GM13977 (cell line): Measurements from ENCODE around the gene TAF4.
"Not testable (repeated sequence)": the region's sequence is repeated elsewhere in the genome, so short reads cannot be mapped to it uniquely, and the experiment has no call there.

Source experiments
- DNase-seq: peaks from one replicate; pipeline ENCODE4 v3.0.0; 2012; ENCODE audit warnings: low spot score
- in situ Hi-C: fragments of 300-500 bp; cut with MboI; formaldehyde crosslinking; loops from one replicate; pipeline ENCODE4 v1.12.0; 2022; ENCODE audit warnings: low sequenced_read_pairs, low pct_unique_long_range_greater_than_20kb, mixed read lengths, inconsistent platforms; ENCODE audit not compliant: unreplicated experiment
- TF ChIP-seq, protein P1 (sequence below): IDR thresholded peaks from 2 replicates; pipeline ENCODE4 v1.5.1; 2012; ENCODE audit warnings: mild to moderate bottlenecking, control low read depth; ENCODE audit not compliant: insufficient read depth; ENCODE audit errors: extremely low read depth, missing control alignments

TAF4 gene

DNA sequence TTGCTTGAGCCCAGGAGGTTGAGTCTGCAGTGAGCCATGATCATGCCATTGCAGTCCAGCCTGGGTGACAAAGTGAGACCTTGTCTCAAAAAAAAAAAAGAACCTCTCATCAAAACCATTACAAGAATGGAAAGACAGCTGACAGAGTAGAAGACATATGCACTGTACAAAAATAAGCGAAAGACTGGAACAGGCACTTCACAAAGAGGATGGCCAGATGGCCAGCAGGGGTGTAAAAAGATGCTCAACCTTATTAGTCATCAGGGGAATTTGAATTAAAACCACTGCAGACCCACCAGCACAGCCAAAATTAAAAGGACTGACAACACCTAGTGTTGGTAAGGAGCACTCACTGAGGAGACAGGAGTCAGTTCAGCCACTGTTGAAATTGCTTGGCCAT, 13.5 kb upstream of the TAF4 start:
- DNase-seq, result no peak
- in situ Hi-C loops, result no loop called here

DNA sequence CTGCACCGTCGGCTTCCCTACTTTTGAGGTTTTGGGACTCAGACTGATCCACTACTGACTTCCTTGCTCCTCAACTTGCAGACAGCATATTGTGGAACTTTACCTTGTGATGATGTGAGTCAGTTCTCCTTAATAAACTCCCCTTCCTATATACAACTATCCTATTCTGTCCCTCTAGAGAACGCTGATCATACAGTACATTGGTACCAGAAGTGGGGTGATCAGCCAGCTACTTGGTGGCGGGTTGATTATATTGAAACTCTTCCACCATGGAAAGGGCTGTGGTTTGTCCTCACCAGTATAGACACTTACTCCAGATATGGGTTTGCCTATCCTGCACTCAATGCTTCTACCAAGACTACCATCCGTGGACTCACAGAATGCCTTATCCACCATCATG, 7.6 kb upstream of the TAF4 start:
- TF ChIP-seq, protein P1, sequence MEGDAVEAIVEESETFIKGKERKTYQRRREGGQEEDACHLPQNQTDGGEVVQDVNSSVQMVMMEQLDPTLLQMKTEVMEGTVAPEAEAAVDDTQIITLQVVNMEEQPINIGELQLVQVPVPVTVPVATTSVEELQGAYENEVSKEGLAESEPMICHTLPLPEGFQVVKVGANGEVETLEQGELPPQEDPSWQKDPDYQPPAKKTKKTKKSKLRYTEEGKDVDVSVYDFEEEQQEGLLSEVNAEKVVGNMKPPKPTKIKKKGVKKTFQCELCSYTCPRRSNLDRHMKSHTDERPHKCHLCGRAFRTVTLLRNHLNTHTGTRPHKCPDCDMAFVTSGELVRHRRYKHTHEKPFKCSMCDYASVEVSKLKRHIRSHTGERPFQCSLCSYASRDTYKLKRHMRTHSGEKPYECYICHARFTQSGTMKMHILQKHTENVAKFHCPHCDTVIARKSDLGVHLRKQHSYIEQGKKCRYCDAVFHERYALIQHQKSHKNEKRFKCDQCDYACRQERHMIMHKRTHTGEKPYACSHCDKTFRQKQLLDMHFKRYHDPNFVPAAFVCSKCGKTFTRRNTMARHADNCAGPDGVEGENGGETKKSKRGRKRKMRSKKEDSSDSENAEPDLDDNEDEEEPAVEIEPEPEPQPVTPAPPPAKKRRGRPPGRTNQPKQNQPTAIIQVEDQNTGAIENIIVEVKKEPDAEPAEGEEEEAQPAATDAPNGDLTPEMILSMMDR, result no peak
- no peak for DNase-seq
- in situ Hi-C loops, result no loop called here

More for the DNA sequence above, 13.5 kb upstream of the TAF4 start:
- TF ChIP-seq, protein P1, result no peak

DNA sequence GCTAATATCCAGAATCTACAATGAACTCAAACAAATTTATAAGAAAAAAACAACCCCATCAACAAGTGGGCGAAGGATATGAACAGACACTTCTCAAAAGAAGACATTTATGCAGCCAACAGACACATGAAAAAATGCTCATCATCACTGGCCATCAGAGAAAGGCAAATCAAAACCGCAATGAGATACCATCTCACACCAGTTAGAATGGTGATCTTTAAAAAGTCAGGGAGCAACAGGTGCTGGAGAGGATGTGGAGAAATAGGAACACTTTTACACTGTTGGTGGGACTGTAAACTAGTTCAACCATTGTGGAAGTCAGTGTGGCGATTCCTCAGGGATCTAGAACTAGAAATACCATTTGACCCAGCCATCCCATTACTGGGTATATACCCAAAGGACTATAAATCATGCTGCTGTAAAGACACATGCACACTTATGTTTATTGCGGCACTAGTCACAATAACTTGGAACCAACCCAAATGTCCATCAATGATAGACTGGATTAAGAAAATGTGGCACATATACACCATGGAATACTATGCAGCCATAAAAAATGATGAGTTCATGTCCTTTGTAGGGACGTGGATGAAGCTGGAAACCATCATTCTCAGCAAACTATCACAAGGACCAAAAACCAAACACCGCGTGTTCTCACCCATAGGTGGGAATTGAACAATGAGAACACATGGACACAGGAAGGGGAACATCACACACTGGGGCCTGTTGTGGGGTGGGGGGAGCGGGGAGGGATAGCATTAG, 6.2 kb upstream of the TAF4 start:
- in situ Hi-C loops, DNase-seq: not testable (repeated sequence)

DNA sequence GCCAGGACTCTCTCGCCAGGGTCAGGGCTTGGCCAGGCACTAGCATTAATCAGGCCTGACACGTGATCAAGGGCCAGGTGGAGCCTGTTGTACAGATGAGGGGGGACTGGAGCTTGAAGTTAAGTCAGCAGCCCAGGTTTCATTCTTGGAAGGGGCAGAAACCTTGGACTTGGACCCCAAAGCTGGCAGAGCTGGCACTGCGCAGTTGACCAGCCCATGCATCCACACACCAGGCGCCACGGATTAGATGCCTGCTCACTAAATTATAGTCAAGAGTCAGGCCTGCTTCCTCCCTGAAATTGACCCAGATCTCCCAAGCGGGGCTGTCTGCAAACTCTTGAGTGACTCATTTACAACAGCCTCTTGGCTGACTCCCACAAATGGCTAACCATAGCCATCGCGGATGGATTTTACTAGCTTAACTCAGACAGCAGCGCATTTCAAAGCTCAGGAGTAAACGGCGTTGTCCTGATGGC, 4.1 kb upstream of the TAF4 start:
- DNase-seq, result no peak
- TF ChIP-seq, protein P1, result no peak
- in situ Hi-C loops, result no loop called here

DNA sequence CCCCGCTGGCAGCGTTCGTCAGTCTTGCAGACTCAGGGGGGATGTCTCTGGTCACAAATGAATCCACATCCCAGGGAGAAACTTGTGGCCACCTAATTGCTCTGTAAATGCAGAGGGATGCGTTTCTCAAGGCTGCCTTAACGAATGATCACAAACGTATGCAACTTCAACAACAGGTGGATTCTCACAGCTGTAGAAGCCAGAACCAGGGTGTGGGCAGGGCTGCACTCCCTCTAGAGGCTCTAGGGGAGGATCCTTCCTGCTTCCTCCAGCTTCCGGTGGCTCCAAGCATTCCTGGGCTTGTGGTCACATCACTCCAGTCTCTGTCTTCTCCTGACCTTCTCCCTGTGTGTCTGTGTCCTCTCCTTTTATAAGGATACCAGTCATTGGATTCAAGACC, 3.3 kb upstream of the TAF4 start:
- no peak for DNase-seq
- in situ Hi-C loops, result no loop called here
- TF ChIP-seq, protein P1, result no peak

DNA sequence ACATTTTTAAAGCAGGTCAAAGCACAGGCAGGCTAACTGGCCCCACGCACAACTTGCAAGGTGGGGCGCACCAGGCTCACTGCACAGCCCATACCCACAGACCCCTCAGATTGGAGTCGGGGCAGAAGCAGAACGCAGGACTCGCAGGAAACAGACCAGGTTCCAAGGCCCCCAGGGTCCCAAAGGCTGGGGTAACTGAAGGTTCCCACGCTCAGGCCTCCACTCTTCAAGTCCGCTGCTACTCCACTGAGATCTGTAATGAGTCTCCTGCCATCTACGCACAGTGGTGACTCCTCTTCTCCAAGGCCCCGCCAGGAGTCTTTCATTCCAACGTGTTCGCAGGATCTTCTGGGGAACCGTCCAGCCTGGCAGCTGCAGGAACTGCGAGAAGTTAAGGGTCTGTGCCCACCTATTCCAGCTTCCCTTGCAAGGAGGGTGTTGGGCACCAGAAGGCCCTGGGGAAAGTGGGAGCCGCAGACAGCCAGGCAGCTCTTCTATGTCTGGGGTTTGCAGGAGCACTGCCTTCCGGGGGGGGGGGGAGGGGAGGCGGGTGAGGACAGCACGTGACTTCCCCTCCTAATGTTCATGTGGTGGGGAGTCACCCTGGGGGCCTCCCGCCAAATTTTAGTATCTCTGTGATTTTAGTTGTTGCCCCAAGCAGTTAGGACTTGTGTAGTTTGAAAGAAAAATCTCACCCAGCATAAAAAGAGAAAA, 2.0 kb upstream of the TAF4 start:
- TF ChIP-seq, protein P1, result no peak
- in situ Hi-C loops, result no loop called here
- no peak for DNase-seq

DNA sequence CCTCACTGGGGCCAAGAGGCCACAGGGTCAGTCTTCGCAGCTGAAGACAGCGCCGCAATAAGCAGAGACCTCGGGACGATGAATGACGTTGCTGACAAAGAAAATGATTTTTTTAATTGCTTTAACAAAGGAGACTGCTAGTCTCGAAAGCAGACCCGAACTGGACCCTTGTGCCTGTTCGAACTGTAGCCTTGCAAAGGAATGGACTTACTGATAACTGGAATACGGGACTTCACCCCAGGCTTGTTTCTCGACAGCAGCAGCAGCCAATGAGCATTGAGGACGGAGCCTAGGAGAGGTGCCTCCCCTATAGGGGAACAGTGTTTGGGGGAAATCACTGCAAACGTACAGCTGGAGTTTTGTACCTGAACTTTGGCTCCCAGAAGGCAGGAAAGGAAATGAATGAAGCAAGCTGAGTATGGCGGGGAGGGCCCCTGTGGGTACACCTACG, 1.3 kb upstream of the TAF4 start:
- TF ChIP-seq, protein P1, result no peak
- DNase-seq, result peak; percentile 77
- in situ Hi-C loops, result no loop called here
